Sciatic nerve (tissue), 2 donors: ENCODE data around the gene HECTD4. TPM values are rescaled to one million over a fixed set of nuclear protein-coding genes. Genes with fewer than 3 reads are reported as not detected.
"Not testable (repeated sequence)": the region's sequence is repeated elsewhere in the genome, so short reads cannot be mapped to it uniquely, and the experiment has no call there.

ENCODE experiments used
- ATAC-seq: fragments of 200-7000 bp; cut with Tn5 transposase; one replicate; pipeline ENCODE4 v1.9.1; 2020; ENCODE audit warnings: mild to moderate bottlenecking, moderate library complexity
- DNase-seq: peaks from one replicate; pipeline ENCODE4 v3.0.0-alpha.2; 2020; ENCODE audit warnings: low spot score
- intact Hi-C: fragments of 100-400 bp; cut with DNase I; formaldehyde crosslinking; loops from one replicate; pipeline ENCODE4 v1.14.2; 2022
- total RNA-seq: library from RNA; stranded (reverse); fragmentation: NEBNext Ultra II Directional; extraction: Animal tissue kit (Norgen Biotek cat#: 25700); gene quantifications from one replicate; pipeline ENCODE4 v1.2.1, GENCODE V29; 2021
- donor health status: DM: no; HTN: no; CAD: no.
- donor health status: DM: no; HTN: no; CAD: no.

HECTD4 gene, protein sequence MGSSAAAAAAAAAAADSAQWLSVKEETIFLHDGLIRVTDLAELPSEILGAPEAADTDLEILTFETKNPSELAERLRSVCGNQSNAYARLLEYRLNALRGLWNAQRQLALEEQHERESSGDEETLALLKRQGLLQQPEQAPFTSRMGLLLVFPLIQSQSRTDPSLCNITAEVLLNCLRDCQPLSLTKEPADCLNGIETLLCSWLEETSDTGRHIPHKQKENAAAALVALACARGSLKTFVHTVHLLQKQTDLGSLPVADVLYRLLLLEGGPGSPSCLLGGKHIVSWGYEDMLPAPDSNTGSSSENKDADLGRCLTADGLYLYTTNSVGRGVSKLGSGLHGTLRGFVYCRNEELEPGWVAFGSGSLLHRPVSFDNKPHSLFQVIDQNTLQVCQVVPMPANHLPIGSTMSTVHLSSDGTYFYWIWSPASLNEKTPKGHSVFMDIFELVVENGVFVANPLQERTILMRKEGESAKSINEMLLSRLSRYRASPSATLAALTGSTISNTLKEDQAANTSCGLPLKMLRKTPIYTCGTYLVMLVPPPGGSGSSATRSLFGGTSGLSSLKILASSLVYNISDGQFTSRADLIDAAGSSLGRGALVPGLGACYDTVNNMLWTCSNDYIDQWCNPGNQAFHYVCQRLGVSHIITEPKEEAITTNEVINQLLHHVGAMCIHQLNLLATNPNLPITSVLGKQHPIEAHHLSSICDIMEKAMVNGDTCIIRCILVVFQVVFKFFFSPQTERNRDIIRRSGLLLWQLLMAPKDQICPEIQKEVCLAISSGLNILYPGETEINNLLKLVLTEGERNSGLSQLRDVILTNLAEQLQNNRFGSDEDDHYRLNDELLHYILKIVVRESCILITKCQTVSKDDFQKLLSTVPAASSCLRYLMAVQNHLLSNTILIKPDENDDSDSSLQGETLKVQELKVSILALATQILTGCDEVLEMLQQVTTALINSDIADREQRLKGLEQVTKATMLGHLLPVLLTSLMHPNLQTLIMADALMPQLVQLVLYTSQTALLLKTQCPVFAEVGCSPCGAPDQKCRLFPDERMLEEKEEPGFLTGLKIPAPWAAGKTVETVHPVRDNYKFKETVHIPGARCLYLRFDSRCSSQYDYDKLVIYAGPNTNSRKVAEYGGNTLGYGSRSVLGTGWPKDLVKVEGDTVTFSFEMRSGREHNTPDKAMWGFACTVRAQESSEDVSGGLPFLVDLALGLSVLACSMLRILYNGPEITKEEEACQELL (N-terminal part only)
- total RNA-seq: 81.3 TPM

DNA sequence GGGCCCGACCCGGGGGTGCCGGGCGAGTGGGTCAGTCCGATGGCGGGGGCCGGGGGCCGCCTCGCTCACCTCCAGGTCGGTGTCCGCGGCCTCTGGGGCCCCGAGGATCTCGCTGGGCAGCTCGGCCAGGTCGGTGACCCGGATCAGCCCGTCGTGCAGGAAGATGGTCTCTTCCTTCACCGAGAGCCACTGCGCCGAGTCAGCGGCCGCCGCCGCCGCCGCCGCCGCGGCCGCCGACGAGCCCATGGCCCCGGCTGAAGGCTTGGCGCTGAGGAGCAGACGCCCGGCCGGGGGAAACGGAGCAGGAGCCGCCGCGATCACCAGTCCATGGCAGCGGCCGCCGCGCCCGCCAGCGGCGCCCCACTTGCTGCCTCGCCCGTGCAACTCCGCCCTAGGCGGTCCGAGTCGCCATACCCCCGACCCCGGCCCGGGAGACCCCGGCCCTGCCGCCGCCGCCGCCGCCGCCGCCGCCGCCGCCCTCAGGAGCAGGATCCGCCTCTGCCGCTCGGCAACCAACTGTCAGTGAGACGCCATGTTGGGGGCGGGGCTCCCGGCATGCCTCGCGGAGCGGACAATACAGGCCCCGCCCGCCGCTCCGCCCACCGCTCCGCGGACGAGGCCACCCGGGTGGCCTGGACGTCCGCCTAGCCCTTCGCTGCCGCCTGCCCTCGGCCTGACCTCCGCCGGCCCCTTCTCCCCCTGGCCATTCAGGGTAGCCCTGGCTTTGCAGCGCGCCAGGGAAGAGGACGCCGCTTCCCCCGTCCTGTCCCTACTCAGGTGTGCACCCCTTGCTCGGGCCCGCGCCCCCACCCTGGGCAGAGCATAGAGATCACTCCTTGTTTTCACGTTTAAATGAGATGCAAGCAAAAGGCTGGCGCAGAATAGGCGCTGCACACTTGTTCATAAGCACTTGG lies at the start of gene HECTD4:
TSS of gene HECTD4 (minus strand) at position 549 of the 914 bp plus-strand sequence. CDS start at position 246, 303 bp downstream.
- ATAC-seq: peak; percentile 99
- peak; percentile 99 for DNase-seq
- intact Hi-C loops: no loop called here

GRCh38 chr12:112431965-112432364 lies 49.7 kb upstream of the HECTD4 start:
- no peak for DNase-seq
- no peak for ATAC-seq
- intact Hi-C loops: no loop called here

DNA sequence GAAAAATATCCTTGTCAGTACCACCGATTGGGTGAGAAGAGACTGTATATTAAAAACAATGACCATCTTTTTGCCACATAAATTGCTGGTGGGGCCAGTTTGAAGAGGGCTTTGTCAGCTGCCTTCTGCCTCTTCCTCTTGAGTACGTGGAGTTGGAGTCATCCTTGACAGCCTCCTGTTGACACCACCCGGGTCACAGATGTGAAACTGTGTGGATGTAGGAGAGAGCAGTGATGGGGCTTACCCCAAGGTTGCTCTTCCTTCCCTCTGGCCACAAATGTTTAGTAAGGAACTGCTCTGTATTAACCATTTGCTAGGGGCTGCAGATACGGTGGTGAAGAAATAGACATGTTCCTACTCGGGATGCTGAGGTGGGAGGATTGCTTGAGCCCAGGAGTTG lies 48.7 kb upstream of the HECTD4 start:
- intact Hi-C loops: no loop called here
- no peak for DNase-seq
- ATAC-seq: no peak

GRCh38 chr12:112427760-112428159 lies 45.5 kb upstream of the HECTD4 start:
- intact Hi-C loops: no loop called here
- ATAC-seq: no peak
- no peak for DNase-seq

DNA sequence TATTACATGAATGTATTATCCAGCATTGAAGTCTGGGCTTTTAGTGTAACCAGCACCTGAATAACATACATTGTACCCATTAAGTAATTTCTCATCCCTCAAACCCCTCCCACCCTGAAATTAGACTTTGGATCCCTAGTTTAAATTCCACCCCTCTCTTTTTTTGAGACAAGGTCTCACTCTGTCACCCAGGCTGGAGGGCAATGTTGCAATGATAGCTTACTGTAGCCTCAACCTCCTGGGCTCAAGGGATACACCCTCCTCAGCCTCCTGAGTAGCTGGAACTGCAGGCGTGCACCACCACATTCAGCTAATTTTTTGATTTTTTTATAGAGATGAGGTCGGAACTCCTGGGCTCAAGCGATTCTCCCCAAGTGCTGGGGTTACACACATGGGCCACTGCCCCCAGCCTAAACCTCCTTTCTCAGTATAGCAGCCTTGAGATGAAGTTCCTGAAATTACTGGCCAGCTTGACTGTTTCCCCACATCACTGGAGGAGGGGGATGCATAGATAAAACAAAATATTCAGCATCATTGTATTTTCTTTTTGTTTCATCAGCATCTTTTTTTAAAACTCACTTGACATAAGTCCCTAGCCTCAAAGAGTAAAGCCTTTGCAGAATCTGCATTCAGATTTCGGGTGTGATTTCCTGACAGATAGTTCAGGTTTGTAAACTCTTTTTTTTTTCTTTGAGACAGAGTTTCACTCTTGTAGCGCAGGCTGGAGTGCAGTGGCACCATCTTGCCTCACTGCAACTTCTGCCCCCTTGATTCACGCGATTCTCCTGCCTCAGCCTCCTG lies 43.6 kb upstream of the HECTD4 start:
- intact Hi-C loops: no loop called here
- ATAC-seq (no peak), DNase-seq (no peak)

GRCh38 chr12:112424126-112424525 lies 41.9 kb upstream of the HECTD4 start:
- no peak for DNase-seq
- no peak for ATAC-seq
- intact Hi-C loops: no loop called here

DNA sequence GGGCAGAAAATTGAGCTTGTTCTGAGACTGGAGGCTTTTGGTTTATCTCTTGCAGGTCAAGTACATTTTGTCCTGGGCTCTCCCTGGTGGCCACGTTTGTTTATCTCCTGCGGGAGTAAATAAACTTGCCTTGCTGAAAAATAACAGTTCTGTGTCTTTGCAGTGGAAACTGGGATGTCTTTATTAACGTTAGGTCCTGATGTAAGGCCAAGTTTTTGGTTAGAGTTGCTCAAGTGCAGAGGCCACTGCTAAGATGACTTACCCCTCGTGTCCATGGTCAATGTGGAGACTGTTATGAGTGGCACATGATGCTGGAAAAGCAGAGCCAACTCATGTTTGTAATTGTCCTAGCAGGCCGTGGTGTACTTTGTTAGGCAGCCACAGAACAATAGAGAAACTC lies 40.3 kb upstream of the HECTD4 start:
- ATAC-seq (peak; percentile 84), DNase-seq (no peak)
- intact Hi-C loops: no loop called here

GRCh38 chr12:112421363-112421762 lies 39.1 kb upstream of the HECTD4 start:
- no peak for ATAC-seq
- intact Hi-C loops: no loop called here
- no peak for DNase-seq

GRCh38 chr12:112420740-112421139 lies 38.5 kb upstream of the HECTD4 start:
- DNase-seq: no peak
- intact Hi-C loops: no loop called here
- no peak for ATAC-seq

- ATAC-seq (peak; percentile 75), DNase-seq (peak; percentile 72)
- intact Hi-C loops: no loop called here
Observed at GRCh38 chr12:112419297-112420133, 37.3 kb upstream of the HECTD4 start.

DNA sequence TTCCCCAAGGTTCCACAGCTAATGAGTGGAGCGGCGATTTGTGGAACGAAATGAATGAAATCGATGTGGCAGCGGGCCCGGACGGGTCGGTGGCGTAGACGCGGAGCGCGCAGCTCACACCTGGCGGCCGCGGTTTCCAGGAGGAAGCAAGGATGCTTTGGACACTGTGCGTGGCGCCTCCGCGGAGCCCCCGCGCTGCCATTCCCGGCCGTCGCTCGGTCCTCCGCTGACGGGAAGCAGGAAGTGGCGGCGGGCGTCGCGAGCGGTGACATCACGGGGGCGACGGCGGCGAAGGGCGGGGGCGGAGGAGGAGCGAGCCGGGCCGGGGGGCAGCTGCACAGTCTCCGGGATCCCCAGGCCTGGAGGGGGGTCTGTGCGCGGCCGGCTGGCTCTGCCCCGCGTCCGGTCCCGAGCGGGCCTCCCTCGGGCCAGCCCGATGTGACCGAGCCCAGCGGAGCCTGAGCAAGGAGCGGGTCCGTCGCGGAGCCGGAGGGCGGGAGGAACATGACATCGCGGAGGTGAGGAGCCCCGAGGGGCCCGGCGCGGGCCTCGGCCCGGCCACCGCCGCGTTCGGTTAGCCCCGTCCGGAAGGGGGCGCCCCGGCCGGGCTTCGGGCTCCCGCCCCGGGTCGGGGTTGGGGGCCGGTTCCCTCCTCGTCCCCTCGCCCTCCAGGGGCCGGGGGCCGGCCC lies 36.5 kb upstream of the HECTD4 start, which contains the start of gene PTPN11:
TSS of gene PTPN11 (plus strand) at position 340 of the 689 bp plus-strand sequence. CDS start at position 505, 165 bp downstream.
- DNase-seq (peak; percentile 93), ATAC-seq (peak; percentile 89)
- intact Hi-C loops: no loop called here

DNA sequence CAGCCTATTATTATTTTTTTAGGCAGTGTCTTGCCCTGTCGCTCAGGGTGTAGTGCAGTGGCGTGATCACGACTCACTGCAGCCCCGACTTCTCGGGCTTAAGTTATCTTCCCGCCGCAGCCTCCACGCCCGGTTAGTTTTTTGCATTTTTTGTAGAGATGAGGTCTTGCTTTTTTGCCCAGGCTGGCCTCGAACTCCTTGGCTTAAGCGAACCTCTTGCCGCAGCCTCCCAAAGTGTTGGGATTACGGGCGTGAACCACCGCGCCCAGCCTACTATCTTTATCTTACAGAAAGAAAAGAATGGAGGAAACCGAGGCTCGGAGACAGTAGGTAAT lies 36.0 kb upstream of the HECTD4 start:
- DNase-seq (no peak), ATAC-seq (no peak)
- intact Hi-C loops: no loop called here

DNA sequence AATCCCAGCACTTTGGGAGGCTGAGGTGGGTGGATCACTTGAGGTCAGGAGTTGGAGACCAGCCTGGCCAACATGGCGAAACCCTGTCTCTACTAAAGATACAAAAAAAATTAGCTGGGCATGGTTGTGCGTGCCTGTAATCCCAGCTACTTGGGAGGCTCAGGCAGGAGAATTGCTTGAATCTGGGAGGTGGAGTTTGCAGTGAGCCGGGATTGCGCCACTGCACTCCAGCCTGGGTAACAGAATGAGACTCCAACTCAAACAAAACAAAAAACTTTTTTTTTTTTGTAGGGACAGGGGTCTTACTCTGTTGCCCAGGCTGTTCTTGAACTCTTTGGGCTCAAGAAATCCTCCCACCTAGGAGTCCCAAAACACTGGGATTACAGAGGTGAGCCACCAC lies 33.2 kb upstream of the HECTD4 start:
- DNase-seq, intact Hi-C loops, ATAC-seq: not testable (repeated sequence)

DNA sequence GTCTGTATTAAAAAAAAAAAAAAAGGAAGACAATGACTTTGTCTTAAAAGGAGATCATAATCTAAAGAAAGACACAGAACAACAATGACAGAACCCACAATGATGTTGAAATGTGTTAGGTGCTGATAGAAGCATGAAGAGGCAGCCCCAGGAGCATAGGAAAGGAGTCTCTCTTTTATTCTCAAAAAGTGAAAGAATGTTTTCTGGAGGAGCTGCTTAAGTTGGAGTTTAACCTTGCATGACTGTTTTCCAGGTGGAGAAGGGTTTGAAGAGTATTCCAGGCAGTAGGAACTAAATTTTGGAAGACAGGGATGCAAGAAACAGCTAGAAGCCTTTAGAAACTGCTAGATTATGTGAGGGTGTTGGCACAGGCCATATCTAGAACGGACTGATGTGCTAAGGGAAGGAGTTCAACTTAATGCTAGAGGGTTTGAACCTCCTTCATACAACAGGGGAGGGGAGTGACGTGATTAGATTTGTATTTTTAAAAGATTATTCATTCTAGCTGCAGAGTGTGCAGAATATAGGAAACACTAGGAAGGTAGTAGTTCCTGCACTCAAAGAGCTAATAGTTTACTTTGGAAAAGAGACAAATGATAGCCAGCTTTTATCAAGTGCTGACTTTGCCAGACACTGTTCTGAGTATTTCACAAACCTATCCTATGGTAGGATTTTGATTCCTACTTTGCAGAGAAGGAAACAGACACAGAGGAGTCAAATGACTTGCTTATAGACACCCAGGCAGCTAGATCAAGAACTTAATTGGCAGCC lies 31.8 kb upstream of the HECTD4 start:
- DNase-seq (no peak), ATAC-seq (no peak)
- intact Hi-C loops: no loop called here

DNA sequence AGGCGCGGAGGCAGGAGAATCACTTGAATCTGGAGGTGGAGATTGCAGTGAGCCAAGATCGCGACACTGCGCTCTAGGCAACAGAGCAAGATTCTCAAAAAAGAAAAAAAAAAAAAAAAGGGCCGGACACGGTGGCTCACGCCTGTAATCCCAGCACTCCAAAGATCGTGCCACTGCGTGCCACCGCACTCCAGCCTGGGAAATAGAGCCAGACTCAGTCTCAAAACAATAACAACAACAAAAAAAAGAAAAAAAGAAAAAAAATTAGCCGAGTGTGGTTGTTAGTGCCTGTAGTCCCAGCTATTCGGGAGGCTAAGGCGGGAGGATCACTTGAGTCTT lies 27.6 kb upstream of the HECTD4 start:
- no peak for DNase-seq
- intact Hi-C loops: no loop called here

More for the DNA sequence above, 27.6 kb upstream of the HECTD4 start:
- no peak for ATAC-seq
